HL-60 (cell line): ENCODE data around the gene KCNQ1.

Experiments used
- DNase-seq, 2 experiments: peaks; one replicate each; pipeline ENCODE4 v3.0.0-alpha.2; 2010 to 2020; ENCODE audit warnings: low read depth in 1 of 2, low spot score in 1 of 2
- H3K27ac ChIP-seq: fragments of 250-450 bp; sonication (Bioruptor Pico); replicated peaks from 2 replicates; pipeline ENCODE4 v1.5.1; 2020; ENCODE audit warnings: mild to moderate bottlenecking, moderate library complexity
- H3K27me3 ChIP-seq: fragments of 250-450 bp; sonication (Bioruptor Pico); 2 replicates; pipeline ENCODE4 v1.5.1; 2021; ENCODE audit warnings: mild to moderate bottlenecking, moderate library complexity; ENCODE audit not compliant: insufficient read depth, poor library complexity, severe bottlenecking
- H3K4me3 ChIP-seq: replicated peaks from 2 replicates; pipeline ENCODE4 v1.5.1; 2011; ENCODE audit warnings: mild to moderate bottlenecking, control low read depth, low read length; ENCODE audit not compliant: insufficient read depth
- GABPA ChIP-seq: IDR thresholded peaks from 2 replicates; pipeline ENCODE4 v1.6.1; 2012; ENCODE audit warnings: low read depth
- POLR2AphosphoS5 ChIP-seq: IDR thresholded peaks from 2 replicates; pipeline ENCODE4 v1.6.1; 2012; ENCODE audit warnings: low read depth
- SPI1 ChIP-seq: IDR thresholded peaks from 2 replicates; pipeline ENCODE4 v1.6.1; 2012; ENCODE audit warnings: low read depth, mild to moderate bottlenecking, borderline replicate concordance
- TF ChIP-seq, protein P1 (sequence below): IDR thresholded peaks from one replicate; pipeline ENCODE4 v1.5.1; 2011; ENCODE audit warnings: low read length, control low read depth, inconsistent platforms; ENCODE audit not compliant: insufficient read depth
- TF ChIP-seq, protein P2 (sequence below): IDR thresholded peaks from 2 replicates; pipeline ENCODE4 v1.6.1; 2012; ENCODE audit warnings: low read depth; ENCODE audit not compliant: insufficient replicate concordance

The KCNQ1 gene

GRCh38 chr11:2765491-2765890 is 320.7 kb downstream of the KCNQ1 start:
- TF ChIP-seq POLR2AphosphoS5 (no peak), GABPA (no peak), SPI1 (no peak)
- TF ChIP-seq, protein P1, sequence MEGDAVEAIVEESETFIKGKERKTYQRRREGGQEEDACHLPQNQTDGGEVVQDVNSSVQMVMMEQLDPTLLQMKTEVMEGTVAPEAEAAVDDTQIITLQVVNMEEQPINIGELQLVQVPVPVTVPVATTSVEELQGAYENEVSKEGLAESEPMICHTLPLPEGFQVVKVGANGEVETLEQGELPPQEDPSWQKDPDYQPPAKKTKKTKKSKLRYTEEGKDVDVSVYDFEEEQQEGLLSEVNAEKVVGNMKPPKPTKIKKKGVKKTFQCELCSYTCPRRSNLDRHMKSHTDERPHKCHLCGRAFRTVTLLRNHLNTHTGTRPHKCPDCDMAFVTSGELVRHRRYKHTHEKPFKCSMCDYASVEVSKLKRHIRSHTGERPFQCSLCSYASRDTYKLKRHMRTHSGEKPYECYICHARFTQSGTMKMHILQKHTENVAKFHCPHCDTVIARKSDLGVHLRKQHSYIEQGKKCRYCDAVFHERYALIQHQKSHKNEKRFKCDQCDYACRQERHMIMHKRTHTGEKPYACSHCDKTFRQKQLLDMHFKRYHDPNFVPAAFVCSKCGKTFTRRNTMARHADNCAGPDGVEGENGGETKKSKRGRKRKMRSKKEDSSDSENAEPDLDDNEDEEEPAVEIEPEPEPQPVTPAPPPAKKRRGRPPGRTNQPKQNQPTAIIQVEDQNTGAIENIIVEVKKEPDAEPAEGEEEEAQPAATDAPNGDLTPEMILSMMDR: no peak
- TF ChIP-seq, protein P2, sequence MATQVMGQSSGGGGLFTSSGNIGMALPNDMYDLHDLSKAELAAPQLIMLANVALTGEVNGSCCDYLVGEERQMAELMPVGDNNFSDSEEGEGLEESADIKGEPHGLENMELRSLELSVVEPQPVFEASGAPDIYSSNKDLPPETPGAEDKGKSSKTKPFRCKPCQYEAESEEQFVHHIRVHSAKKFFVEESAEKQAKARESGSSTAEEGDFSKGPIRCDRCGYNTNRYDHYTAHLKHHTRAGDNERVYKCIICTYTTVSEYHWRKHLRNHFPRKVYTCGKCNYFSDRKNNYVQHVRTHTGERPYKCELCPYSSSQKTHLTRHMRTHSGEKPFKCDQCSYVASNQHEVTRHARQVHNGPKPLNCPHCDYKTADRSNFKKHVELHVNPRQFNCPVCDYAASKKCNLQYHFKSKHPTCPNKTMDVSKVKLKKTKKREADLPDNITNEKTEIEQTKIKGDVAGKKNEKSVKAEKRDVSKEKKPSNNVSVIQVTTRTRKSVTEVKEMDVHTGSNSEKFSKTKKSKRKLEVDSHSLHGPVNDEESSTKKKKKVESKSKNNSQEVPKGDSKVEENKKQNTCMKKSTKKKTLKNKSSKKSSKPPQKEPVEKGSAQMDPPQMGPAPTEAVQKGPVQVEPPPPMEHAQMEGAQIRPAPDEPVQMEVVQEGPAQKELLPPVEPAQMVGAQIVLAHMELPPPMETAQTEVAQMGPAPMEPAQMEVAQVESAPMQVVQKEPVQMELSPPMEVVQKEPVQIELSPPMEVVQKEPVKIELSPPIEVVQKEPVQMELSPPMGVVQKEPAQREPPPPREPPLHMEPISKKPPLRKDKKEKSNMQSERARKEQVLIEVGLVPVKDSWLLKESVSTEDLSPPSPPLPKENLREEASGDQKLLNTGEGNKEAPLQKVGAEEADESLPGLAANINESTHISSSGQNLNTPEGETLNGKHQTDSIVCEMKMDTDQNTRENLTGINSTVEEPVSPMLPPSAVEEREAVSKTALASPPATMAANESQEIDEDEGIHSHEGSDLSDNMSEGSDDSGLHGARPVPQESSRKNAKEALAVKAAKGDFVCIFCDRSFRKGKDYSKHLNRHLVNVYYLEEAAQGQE: no peak
- H3K4me3 ChIP-seq: no peak overlapping the region
- no peak for DNase-seq
- H3K27ac ChIP-seq: no peak overlapping the region
- no peaks in the 10 kb centered on the region for H3K27me3 ChIP-seq

DNA sequence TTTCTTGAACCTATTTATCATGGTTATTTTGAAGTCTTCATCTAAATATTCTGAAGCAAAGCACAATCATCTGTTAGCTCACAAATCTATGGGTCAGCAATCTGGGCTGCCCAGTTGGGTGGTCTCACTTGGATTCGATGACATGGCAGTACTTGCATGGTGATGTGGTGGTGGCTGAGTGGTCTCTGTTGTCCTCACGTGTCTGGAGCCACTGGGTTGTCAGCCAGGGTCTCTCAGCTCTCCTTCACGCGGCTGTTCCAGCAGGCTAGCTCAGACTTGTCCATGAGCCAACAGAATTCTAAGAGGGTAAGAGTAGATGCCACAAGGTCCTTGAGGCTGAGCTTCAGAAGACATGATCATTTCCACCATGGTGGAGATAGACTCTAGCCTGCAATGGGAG is 321.4 kb downstream of the KCNQ1 start:
- TF ChIP-seq, protein P1: no peak
- no peak for TF ChIP-seq SPI1
- TF ChIP-seq, protein P2: no peak
- no peak for TF ChIP-seq POLR2AphosphoS5
- TF ChIP-seq GABPA: no peak
- no peak overlapping the region for H3K4me3 ChIP-seq
- no peaks in the 10 kb centered on the region for H3K27me3 ChIP-seq
- no peak overlapping the region for H3K27ac ChIP-seq
- no peak for DNase-seq

DNA sequence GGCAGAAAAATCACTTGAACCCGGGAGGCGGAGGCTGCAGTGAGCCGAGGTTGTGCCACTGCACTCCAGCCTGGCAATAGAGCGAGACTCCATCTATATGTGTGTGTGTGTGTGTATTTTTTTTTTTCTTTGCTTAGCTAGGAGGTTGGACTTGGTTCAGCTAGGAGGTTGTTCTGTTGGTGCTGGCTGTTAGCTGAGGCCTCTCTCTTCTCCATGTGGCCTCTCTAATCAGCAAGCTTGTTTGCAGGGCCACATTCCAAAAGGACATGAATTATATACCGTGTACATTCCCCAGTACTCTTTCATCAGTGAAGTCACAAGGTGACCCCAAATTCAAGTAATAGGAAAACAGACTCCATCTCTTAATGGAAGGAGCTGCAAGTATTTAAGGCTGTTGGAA is 322.3 kb downstream of the KCNQ1 start:
- DNase-seq: no peak
- TF ChIP-seq, protein P1: no peak
- TF ChIP-seq, protein P2: no peak
- H3K27me3 ChIP-seq: no peaks in the 10 kb centered on the region
- H3K27ac ChIP-seq: no peak overlapping the region
- no peak overlapping the region for H3K4me3 ChIP-seq
